Endothelial cell of umbilical vein (primary cell): ENCODE results near the gene SCTR. TPM values are rescaled to one million over a fixed set of nuclear protein-coding genes. Genes with fewer than 3 reads are reported as not detected.

Experiments used
- BruUV-seq: library from RNA; stranded (reverse); fragments of 400-500 nt; replicated peaks from 2 replicates; lab custom pipeline; 2021; lab: Mats Ljungman, UMichigan
- CTCF ChIA-PET: fragments of 300-600, 350-600 bp; sonication (Branson Sonifier 250); formaldehyde crosslinking; loops from one replicate; lab custom pipeline; 2021; ENCODE audit warnings: antibody characterized with exemption, inconsistent platforms; lab: Charles Lee
- POLR2A ChIA-PET: fragments of 300-600, 350-600 bp; sonication (Branson Sonifier 250); formaldehyde crosslinking; loops from one replicate; lab custom pipeline; 2021; ENCODE audit warnings: antibody characterized with exemption, inconsistent platforms; lab: Charles Lee
- DNase-seq: peaks from one replicate; pipeline ENCODE4 v3.0.0-alpha.2; 2011; ENCODE audit warnings: low read depth, low spot score
- FAIRE-seq: peaks from 2 replicates; lab custom pipeline; 2011; peaks lifted over from hg19 to GRCh38; lab: Jason Lieb, UNC
- H2AFZ ChIP-seq: 2 replicates; pipeline ENCODE4 v1.6.0; 2012; ENCODE audit warnings: low read depth, low read length, control low read depth, inconsistent platforms
- H3K27ac ChIP-seq: 2 replicates; pipeline ENCODE4 v1.5.1; 2011; ENCODE audit warnings: low read depth, mild to moderate bottlenecking, control low read depth, low read length, moderate library complexity; ENCODE audit not compliant: insufficient read depth
- H3K27me3 ChIP-seq, 2 experiments: 2 replicates each; pipeline versions ENCODE4 v1.6.0 to v1.6.1; 2011; ENCODE audit warnings: low read length in 2 of 2, mixed read lengths in 1 of 2; ENCODE audit not compliant: control insufficient read depth in 2 of 2, insufficient read depth in 2 of 2
- H3K36me3 ChIP-seq, 2 experiments: 2 replicates in 1 of 2; 3 replicates in 1 of 2; pipeline ENCODE4 v1.5.1; 2011; ENCODE audit warnings: low read length in 2 of 2, mild to moderate bottlenecking in 1 of 2, moderate library complexity in 1 of 2; ENCODE audit not compliant: control insufficient read depth in 2 of 2, insufficient read depth in 2 of 2; ENCODE audit errors: extremely low read depth in 1 of 2
- H3K4me1 ChIP-seq: 3 replicates; pipeline ENCODE4 v1.5.1; 2011; ENCODE audit warnings: mild to moderate bottlenecking, low read length; ENCODE audit not compliant: control insufficient read depth, insufficient read depth; ENCODE audit errors: extremely low read depth
- H3K4me2 ChIP-seq: 2 replicates; pipeline ENCODE4 v1.6.1; 2011; ENCODE audit warnings: low read length, control low read depth, mixed read lengths; ENCODE audit not compliant: insufficient read depth
- H3K4me3 ChIP-seq, 3 experiments: fragments of 200-600 bp in 1 of 3; sonication (generic), shearing (Covaris generic) in 1 of 3; replicated peaks in 1 of 3; 2 replicates each; pipeline ENCODE4 v1.5.1; 2011 to 2016; ENCODE audit warnings: control low read depth in 3 of 3, low read length in 3 of 3, mild to moderate bottlenecking in 2 of 3, inconsistent platforms in 1 of 3, low read depth in 1 of 3, moderate library complexity in 1 of 3; ENCODE audit not compliant: insufficient read depth in 1 of 3
- H3K79me2 ChIP-seq: 2 replicates; pipeline ENCODE4 v1.6.0; 2012; ENCODE audit warnings: low read length, inconsistent platforms; ENCODE audit not compliant: control insufficient read depth, insufficient read depth
- H3K9ac ChIP-seq: replicated peaks from 2 replicates; pipeline ENCODE3; 2011; ENCODE audit warnings: low read length, control low read depth; ENCODE audit not compliant: insufficient read depth; ENCODE audit errors: extremely low read depth
- H3K9me1 ChIP-seq: replicated peaks from 3 replicates; pipeline ENCODE4 v1.6.0; 2011; ENCODE audit warnings: mild to moderate bottlenecking, low read length; ENCODE audit not compliant: control insufficient read depth, insufficient read depth; ENCODE audit errors: extremely low read depth
- H3K9me3 ChIP-seq: replicated peaks from 2 replicates; pipeline ENCODE4 v1.5.1; 2012; ENCODE audit warnings: low read length, inconsistent platforms; ENCODE audit not compliant: control insufficient read depth, insufficient read depth
- H4K20me1 ChIP-seq: replicated peaks from 2 replicates; pipeline ENCODE3; 2011; ENCODE audit warnings: mild to moderate bottlenecking, low read length; ENCODE audit not compliant: control insufficient read depth, insufficient read depth; ENCODE audit errors: extremely low read depth
- GATA2 ChIP-seq: IDR thresholded peaks from 2 replicates; pipeline ENCODE4 v1.7.0; 2011; ENCODE audit warnings: low read depth, mild to moderate bottlenecking, moderate library complexity, mixed read lengths, low read length; ENCODE audit not compliant: insufficient read length, insufficient read depth
- JUN ChIP-seq: IDR thresholded peaks from 2 replicates; pipeline ENCODE4 v1.6.1; 2011; ENCODE audit warnings: borderline replicate concordance, low read depth; ENCODE audit not compliant: insufficient read length, insufficient read depth
- MAX ChIP-seq: IDR thresholded peaks from 2 replicates; pipeline ENCODE4 v1.6.1; 2011; ENCODE audit not compliant: insufficient read depth, insufficient read length
- MYC ChIP-seq: IDR thresholded peaks from one replicate; pipeline ENCODE4 v1.6.1; 2011; ENCODE audit warnings: mild to moderate bottlenecking, low read depth, low read length
- POLR2A ChIP-seq: IDR thresholded peaks from 2 replicates; pipeline ENCODE4 v1.6.1; 2012; ENCODE audit warnings: low read depth, mild to moderate bottlenecking, control low read depth, low read length
- POLR2AphosphoS5 ChIP-seq: IDR thresholded peaks from 2 replicates; pipeline ENCODE4 v1.6.1; 2012; ENCODE audit warnings: low read depth, mild to moderate bottlenecking, control low read depth, low read length, moderate library complexity; ENCODE audit not compliant: insufficient read depth
- dilution Hi-C: fragments of 300-500 bp; cut with MboI; formaldehyde crosslinking; loops from one replicate; pipeline ENCODE4 v1.15.0; 2019; ENCODE audit warnings: low sequenced_read_pairs; ENCODE audit not compliant: extremely low pct_ligation_motif_present
- intact Hi-C: fragments of 100-400 bp; cut with micrococcal nuclease; formaldehyde crosslinking; loops from one replicate; pipeline ENCODE4 v1.10.0; 2022
- polyA plus RNA-seq, 4 experiments: library from polyadenylated mRNA; depleted of rRNA in 3 of 4; stranded (reverse) in 3 of 4; unstranded in 1 of 4; fragments of >200 nt; gene quantifications; 2 replicates each; pipeline versions ENCODE4 v1.2.1 to v1.2.3, GENCODE V29; 2011 to 2012; ENCODE audit warnings: missing spikeins in 1 of 4
- total RNA-seq: library from RNA; stranded (reverse); gene quantifications from 2 replicates; pipeline ENCODE4 v1.2.3, GENCODE V29; 2021
- TF ChIP-seq, protein P1 (sequence below), 2 donors: IDR thresholded peaks; 1 replicate in 1 of 2; 2 replicates in 1 of 2; pipeline ENCODE4 v1.5.1; 2011; ENCODE audit warnings: low read length in 2 of 2, mild to moderate bottlenecking in 2 of 2, moderate library complexity in 2 of 2, control low read depth in 1 of 2, inconsistent platforms in 1 of 2, low read depth in 1 of 2; ENCODE audit not compliant: insufficient read depth in 1 of 2; ENCODE audit errors: extremely low read depth in 1 of 2

SCTR gene
- total and polyA plus RNA-seq, 2 donors (not counting 3 experiments of a cell fraction or from before 2014, with no cell fraction given), result not detected

GRCh38 chr2:119421304-119421703, 103.0 kb downstream of the SCTR start:
- Histone ChIP-seq H3K4me3 (no peak overlapping the region), H3K36me3 (no peaks in the 10 kb centered on the region), H4K20me1 (no peaks in the 10 kb centered on the region), H2AFZ (no peak overlapping the region), H3K9ac (no peak overlapping the region), H3K4me1 (no peaks in the 10 kb centered on the region), H3K27me3 (peaks cover 25 to 27% of the 10 kb centered on the region in 2 experiments), H3K27ac (no peak overlapping the region), H3K9me1 (no peaks in the 10 kb centered on the region), H3K4me2 (no peak overlapping the region), H3K79me2 (no peaks in the 10 kb centered on the region), H3K9me3 (no peaks in the 10 kb centered on the region)
- intact Hi-C loops (no loop called here), dilution Hi-C loops (no loop called here)
- no TSS peak for BruUV-seq
- CTCF ChIA-PET, result interaction anchor here (0.6 kb wide), 1 partner anchor 34 kb away, joined by 3 read pairs; no protein-coding TSS in a partner anchor
- TF ChIP-seq POLR2A (no peak), POLR2AphosphoS5 (no peak), MYC (no peak), JUN (no peak), GATA2 (no peak), MAX (no peak)
- TF ChIP-seq, protein P1, sequence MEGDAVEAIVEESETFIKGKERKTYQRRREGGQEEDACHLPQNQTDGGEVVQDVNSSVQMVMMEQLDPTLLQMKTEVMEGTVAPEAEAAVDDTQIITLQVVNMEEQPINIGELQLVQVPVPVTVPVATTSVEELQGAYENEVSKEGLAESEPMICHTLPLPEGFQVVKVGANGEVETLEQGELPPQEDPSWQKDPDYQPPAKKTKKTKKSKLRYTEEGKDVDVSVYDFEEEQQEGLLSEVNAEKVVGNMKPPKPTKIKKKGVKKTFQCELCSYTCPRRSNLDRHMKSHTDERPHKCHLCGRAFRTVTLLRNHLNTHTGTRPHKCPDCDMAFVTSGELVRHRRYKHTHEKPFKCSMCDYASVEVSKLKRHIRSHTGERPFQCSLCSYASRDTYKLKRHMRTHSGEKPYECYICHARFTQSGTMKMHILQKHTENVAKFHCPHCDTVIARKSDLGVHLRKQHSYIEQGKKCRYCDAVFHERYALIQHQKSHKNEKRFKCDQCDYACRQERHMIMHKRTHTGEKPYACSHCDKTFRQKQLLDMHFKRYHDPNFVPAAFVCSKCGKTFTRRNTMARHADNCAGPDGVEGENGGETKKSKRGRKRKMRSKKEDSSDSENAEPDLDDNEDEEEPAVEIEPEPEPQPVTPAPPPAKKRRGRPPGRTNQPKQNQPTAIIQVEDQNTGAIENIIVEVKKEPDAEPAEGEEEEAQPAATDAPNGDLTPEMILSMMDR (IDR thresholded peaks at IDR 0.05; ENCODE audit: extremely low read depth in 1 of 2, insufficient read depth in 1 of 2, low read depth in 1 of 2, low read length in 2 of 2), result no peak
- DNase-seq (no peak), FAIRE-seq (no peak)
- POLR2A ChIA-PET, result no interaction called here
